SH-SY5Y (cell line): ENCODE data around the gene CFAP410.

Experiments
- GATA2 ChIP-seq: IDR thresholded peaks from 2 replicates; pipeline ENCODE4 v1.6.1; 2011; ENCODE audit warnings: mild to moderate bottlenecking, low read depth, low read length
- GATA3 ChIP-seq: IDR thresholded peaks from 2 replicates; pipeline ENCODE4 v1.6.1; 2011; ENCODE audit warnings: low read depth, mild to moderate bottlenecking, low read length, moderate library complexity

CFAP410 gene

GRCh38 chr21:44360159-44360558 lies 21.0 kb upstream of the CFAP410 start:
- TF ChIP-seq GATA2: no peak
- no peak for TF ChIP-seq GATA3

- TF ChIP-seq GATA3: no peak
- TF ChIP-seq GATA2: no peak
Observed at GRCh38 chr21:44359396-44359795, 20.2 kb upstream of the CFAP410 start.

- TF ChIP-seq GATA3: no peak
- no peak for TF ChIP-seq GATA2
Observed at GRCh38 chr21:44357064-44357837, 18.1 kb upstream of the CFAP410 start.

GRCh38 chr21:44356636-44357035 lies 17.4 kb upstream of the CFAP410 start:
- no peak for TF ChIP-seq GATA3
- TF ChIP-seq GATA2: no peak

GRCh38 chr21:44356160-44356559 lies 17.0 kb upstream of the CFAP410 start:
- TF ChIP-seq GATA2: no peak
- TF ChIP-seq GATA3: no peak

- TF ChIP-seq GATA3 (no peak), GATA2 (no peak)
Observed at GRCh38 chr21:44354775-44355771, 15.9 kb upstream of the CFAP410 start.

- TF ChIP-seq GATA3 (no peak), GATA2 (no peak)
Observed at GRCh38 chr21:44354001-44354405, 14.8 kb upstream of the CFAP410 start.

GRCh38 chr21:44353191-44353970 lies 14.2 kb upstream of the CFAP410 start, which contains the start of gene TRPM2:
TRPM2 (plus strand) TSS chr21:44353621; CDS start chr21:44353701, 80 bp downstream.
- TF ChIP-seq GATA3 (no peak), GATA2 (no peak)

GRCh38 chr21:44352253-44352860 lies 13.2 kb upstream of the CFAP410 start:
- TF ChIP-seq GATA2: no peak
- TF ChIP-seq GATA3: no peak

GRCh38 chr21:44351535-44352252 lies 12.5 kb upstream of the CFAP410 start:
- TF ChIP-seq GATA2 (no peak), GATA3 (no peak)

- TF ChIP-seq GATA2: no peak
- TF ChIP-seq GATA3: no peak
Observed at GRCh38 chr21:44350773-44351481, 11.7 kb upstream of the CFAP410 start.
